OCI-LY7 (cell line): ENCODE results near the gene AIFM1.
A peak's percentile ranks its signal among the peaks of the same experiment; 100 is the strongest.

Source experiments
- EZH2phosphoT487 ChIP-seq: fragments of 200-600 bp; sonication (generic); IDR thresholded peaks from 2 replicates; pipeline ENCODE4 v1.6.1; 2018; ENCODE audit warnings: low read depth, borderline replicate concordance, mild to moderate bottlenecking, mixed run types, antibody characterized with exemption, low read length, moderate library complexity, mixed read lengths
- TF ChIP-seq, protein P1 (sequence below): fragments of 200-600 bp; sonication (generic); conservative IDR thresholded peaks from 2 replicates; pipeline ENCODE4 v1.5.1; 2014; ENCODE audit warnings: mild to moderate bottlenecking, antibody characterized with exemption, low read length, moderate library complexity, mixed read lengths

DNA sequence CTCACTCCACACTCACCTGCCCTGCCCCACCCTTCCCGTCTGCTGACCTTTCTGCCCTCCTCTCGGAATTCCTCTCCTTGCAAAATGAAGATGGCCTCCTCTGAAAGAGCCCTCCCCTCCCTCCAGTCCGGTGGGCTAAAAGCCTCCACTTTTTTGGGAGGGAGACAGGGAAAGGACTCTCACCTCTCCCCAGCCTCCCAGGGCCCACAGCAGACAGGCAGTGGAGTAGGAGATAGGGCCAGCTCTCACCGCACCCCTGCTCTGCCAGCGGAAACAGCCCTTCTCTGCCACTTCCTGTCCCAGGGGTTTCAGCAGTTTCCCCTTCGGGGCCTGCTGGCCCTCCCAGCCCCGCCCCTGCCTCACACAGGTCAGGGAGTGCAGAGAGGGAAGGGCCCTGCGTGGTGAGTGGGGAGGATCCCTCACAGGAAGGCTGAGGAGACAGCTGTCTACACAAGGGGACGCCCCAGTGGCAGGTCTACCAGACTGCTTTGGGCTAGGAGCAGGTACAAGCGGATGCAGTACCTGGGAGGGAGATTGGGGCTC lies 73.6 kb downstream of the AIFM1 start:
- TF ChIP-seq, protein P1, sequence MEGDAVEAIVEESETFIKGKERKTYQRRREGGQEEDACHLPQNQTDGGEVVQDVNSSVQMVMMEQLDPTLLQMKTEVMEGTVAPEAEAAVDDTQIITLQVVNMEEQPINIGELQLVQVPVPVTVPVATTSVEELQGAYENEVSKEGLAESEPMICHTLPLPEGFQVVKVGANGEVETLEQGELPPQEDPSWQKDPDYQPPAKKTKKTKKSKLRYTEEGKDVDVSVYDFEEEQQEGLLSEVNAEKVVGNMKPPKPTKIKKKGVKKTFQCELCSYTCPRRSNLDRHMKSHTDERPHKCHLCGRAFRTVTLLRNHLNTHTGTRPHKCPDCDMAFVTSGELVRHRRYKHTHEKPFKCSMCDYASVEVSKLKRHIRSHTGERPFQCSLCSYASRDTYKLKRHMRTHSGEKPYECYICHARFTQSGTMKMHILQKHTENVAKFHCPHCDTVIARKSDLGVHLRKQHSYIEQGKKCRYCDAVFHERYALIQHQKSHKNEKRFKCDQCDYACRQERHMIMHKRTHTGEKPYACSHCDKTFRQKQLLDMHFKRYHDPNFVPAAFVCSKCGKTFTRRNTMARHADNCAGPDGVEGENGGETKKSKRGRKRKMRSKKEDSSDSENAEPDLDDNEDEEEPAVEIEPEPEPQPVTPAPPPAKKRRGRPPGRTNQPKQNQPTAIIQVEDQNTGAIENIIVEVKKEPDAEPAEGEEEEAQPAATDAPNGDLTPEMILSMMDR = peak; percentile 54
- TF ChIP-seq EZH2phosphoT487 = no peak
